Panc1 (cell line): ENCODE results near the gene IL17REL.

Source experiments
- CTCF ChIP-seq: fragments of 450-650 bp; IDR thresholded peaks from 2 replicates; pipeline ENCODE4 v1.5.1; 2017; ENCODE audit warnings: mild to moderate bottlenecking
- POLR2AphosphoS5 ChIP-seq: IDR thresholded peaks from 2 replicates; pipeline ENCODE4 v1.6.1; 2012; ENCODE audit warnings: mild to moderate bottlenecking, low read depth, low read length, moderate library complexity
- REST ChIP-seq, 2 experiments: IDR thresholded peaks; 2 replicates each; pipeline ENCODE4 v1.6.1; 2011 to 2012; ENCODE audit warnings: low read depth in 2 of 2, control low read depth in 1 of 2, low read length in 1 of 2, mild to moderate bottlenecking in 1 of 2, moderate library complexity in 1 of 2; ENCODE audit not compliant: insufficient read depth in 1 of 2
- SIN3A ChIP-seq: IDR thresholded peaks from 2 replicates; pipeline ENCODE4 v1.6.1; 2012; ENCODE audit warnings: low read depth, mild to moderate bottlenecking, low read length, moderate library complexity, borderline replicate concordance; ENCODE audit not compliant: insufficient read depth

GRCh38 chr22:50058906-50059880, 46.6 kb upstream of the IL17REL start:
- no peak for TF ChIP-seq POLR2AphosphoS5
- TF ChIP-seq CTCF: no peak
- TF ChIP-seq REST (IDR thresholded peaks at IDR 0.05; ENCODE audit: insufficient read depth in 1 of 2, low read depth in 2 of 2, low read length in 1 of 2): no peak
- no peak for TF ChIP-seq SIN3A
